Measurements from ENCODE around the gene OCA2. TPM values are rescaled to one million over a fixed set of nuclear protein-coding genes. Genes with fewer than 3 reads are reported as not detected.
A peak's percentile ranks its signal among the peaks of the same experiment; 100 is the strongest.

Gene OCA2
- total and polyA plus RNA-seq, 2 of the 8 experiments (the other 6 are each of a cell fraction or from before 2014, with no cell fraction given): 0.20 TPM

GRCh38 chr15:27844018-27844666, 255.0 kb downstream of the OCA2 start:
- WGBS, 2 experiments (ENCODE audit: extremely low coverage in 1 of 2, insufficient coverage in 1 of 2, insufficient read length in 1 of 2, insufficient replicate concordance in 2 of 2, low coverage in 1 of 2, low lambda C conversion rate in 2 of 2, missing lambda C conversion rate in 1 of 2): 94% methylated on average over 12 of the region's 13 CpGs; no CpG with 5 or more reads in 1 of the 2 experiments
- no peak overlapping the region for H3K18ac ChIP-seq (ENCODE audit: extremely low read depth, low read length)

More at GRCh38 chr15:27844018-27844666, 255.0 kb downstream of the OCA2 start:
- ChIA-PET POLR2A (ENCODE audit: partially characterized antibody) (no interaction called here), CTCF (ENCODE audit: partially characterized antibody) (interaction anchor here (1.3 kb wide), 1 partner anchor 164 kb away, joined by 4 read pairs; no protein-coding TSS in a partner anchor)
- no peak overlapping the region for H3K4me3 ChIP-seq (ENCODE audit: extremely low read depth in 1 of 4, insufficient read depth in 2 of 4, low read depth in 3 of 4, low read length in 4 of 4)
- H2AK5ac ChIP-seq (ENCODE audit: low read depth, low read length): no peak overlapping the region
- no peak overlapping the region for H3K56ac ChIP-seq (replicated peaks; ENCODE audit: insufficient read length, low read depth, low read length)
- no peaks in the 10 kb centered on the region for H3K23me2 ChIP-seq (ENCODE audit: low read depth, low read length)
- H3K4ac ChIP-seq (replicated peaks; ENCODE audit: insufficient read length, low read depth, low read length): no peak overlapping the region
- TF ChIP-seq CEBPB (IDR thresholded peaks at IDR 0.05; ENCODE audit: low read depth, low read length): no peak
- no peak for TF ChIP-seq RXRA (IDR thresholded peaks at IDR 0.05; ENCODE audit: insufficient read depth, low read depth, low read length)
- no peak for TF ChIP-seq SP1 (IDR thresholded peaks at IDR 0.05; ENCODE audit: low read depth, low read length)
- no peak for TF ChIP-seq POU5F1 (IDR thresholded peaks at IDR 0.05; ENCODE audit: low read depth, low read length)
- no peak for TF ChIP-seq TBP (IDR thresholded peaks at IDR 0.05; ENCODE audit: low read depth, low read length)
- peaks cover 4 to 5% of the 10 kb centered on the region in 2 experiments; a peak in 2 of 4 replicates for H3K9me3 ChIP-seq (ENCODE audit: insufficient read depth in 2 of 2, low read depth in 1 of 2, low read length in 1 of 2)
- H2BK15ac ChIP-seq (ENCODE audit: low read length): no peak overlapping the region
- no peak overlapping the region for H2BK5ac ChIP-seq (ENCODE audit: low read depth, low read length)
- FAIRE-seq (no peak), DNase-seq (ENCODE audit: low read depth in 1 of 2, low spot score in 2 of 2) (peak in 1 of 2 experiments; percentile 43)
- H3K27me3 ChIP-seq (replicated peaks in 1 of 4; ENCODE audit: control insufficient read depth in 3 of 4, extremely low read depth in 1 of 4, insufficient read depth in 3 of 4, low read length in 3 of 4): no peaks in the 10 kb centered on the region
- no peak overlapping the region for H4K5ac ChIP-seq (ENCODE audit: insufficient read length, low read depth, low read length)
- no peaks in the 10 kb centered on the region for H4K20me1 ChIP-seq (replicated peaks in 1 of 2; ENCODE audit: control insufficient read depth in 1 of 2, insufficient read depth in 2 of 2, low read length in 2 of 2)
- no peak overlapping the region for H2BK120ac ChIP-seq (replicated peaks; ENCODE audit: low read depth, low read length)
- no peak overlapping the region for H3K4me2 ChIP-seq (ENCODE audit: insufficient read depth in 1 of 2, low read depth in 2 of 2, low read length in 2 of 2)
- H3K14ac ChIP-seq (ENCODE audit: insufficient read length): no peak overlapping the region
- H3K4me1 ChIP-seq (replicated peaks in 1 of 4; ENCODE audit: control insufficient read depth in 3 of 4, insufficient read depth in 4 of 4, low read length in 3 of 4): no peaks in the 10 kb centered on the region
- H3K23ac ChIP-seq (ENCODE audit: insufficient read length): no peak overlapping the region
- H3K9ac ChIP-seq (replicated peaks in 1 of 4; ENCODE audit: extremely low read depth in 1 of 4, low read depth in 3 of 4, low read length in 3 of 4): no peak overlapping the region
- H4K91ac ChIP-seq (replicated peaks; ENCODE audit: insufficient read length, low read length): no peak overlapping the region
- no peak overlapping the region for H3K27ac ChIP-seq (ENCODE audit: low read depth, low read length)
- no peaks in the 10 kb centered on the region for H3K79me2 ChIP-seq (ENCODE audit: control insufficient read depth in 1 of 2, insufficient read depth in 2 of 2, low read length in 2 of 2)
- H3K36me3 ChIP-seq (ENCODE audit: control insufficient read depth in 2 of 4, insufficient read depth in 4 of 4, low read length in 3 of 4): no peaks in the 10 kb centered on the region
- H4K8ac ChIP-seq (ENCODE audit: extremely low read depth, insufficient read depth, low read length): peak overlapping the region; percentile 65; the same call in 1 of the 2 replicates
- no peak overlapping the region for H2BK20ac ChIP-seq (ENCODE audit: low read length)
- H2AFZ ChIP-seq (ENCODE audit: low read length): no peak overlapping the region
- H2BK12ac ChIP-seq (ENCODE audit: low read depth, low read length): no peak overlapping the region
- no peaks in the 10 kb centered on the region for H3K79me1 ChIP-seq (ENCODE audit: low read depth, low read length)

All from H1 (cell line).